ENCODE data around the gene PDE8A.

GRCh38 chr15:85005319-85005718 is 23.7 kb downstream of the PDE8A start:
- TF ChIP-seq CTCF (IDR thresholded peaks at IDR 0.05) (no peak), POLR2A (IDR thresholded peaks at IDR 0.05) (no peak), POLR2AphosphoS5 (IDR thresholded peaks at IDR 0.05) (no peak)
